Mesenteric fat pad (tissue), 1 donor: ENCODE data around the gene UBE2L6. TPM values are rescaled to one million over a fixed set of nuclear protein-coding genes. Genes with fewer than 3 reads are reported as not detected.
"Not testable (repeated sequence)": the region's sequence is repeated elsewhere in the genome, so short reads cannot be mapped to it uniquely, and the experiment has no call there.

Experiments used
- DNase-seq: peaks from one replicate; pipeline ENCODE4 v3.0.0-alpha.2; 2020; ENCODE audit warnings: low spot score
- total RNA-seq: library from RNA; stranded (reverse); fragmentation: NEBNext Ultra II Directional; extraction: Animal tissue kit (Norgen Biotek cat#: 25700); gene quantifications from one replicate; pipeline ENCODE4 v1.2.1, GENCODE V29; 2021
- donor health status: DM: yes; HTN: yes; CAD: no.

UBE2L6 gene
- total RNA-seq, 1 donor from 2014 or later, result 51.9 TPM

DNA sequence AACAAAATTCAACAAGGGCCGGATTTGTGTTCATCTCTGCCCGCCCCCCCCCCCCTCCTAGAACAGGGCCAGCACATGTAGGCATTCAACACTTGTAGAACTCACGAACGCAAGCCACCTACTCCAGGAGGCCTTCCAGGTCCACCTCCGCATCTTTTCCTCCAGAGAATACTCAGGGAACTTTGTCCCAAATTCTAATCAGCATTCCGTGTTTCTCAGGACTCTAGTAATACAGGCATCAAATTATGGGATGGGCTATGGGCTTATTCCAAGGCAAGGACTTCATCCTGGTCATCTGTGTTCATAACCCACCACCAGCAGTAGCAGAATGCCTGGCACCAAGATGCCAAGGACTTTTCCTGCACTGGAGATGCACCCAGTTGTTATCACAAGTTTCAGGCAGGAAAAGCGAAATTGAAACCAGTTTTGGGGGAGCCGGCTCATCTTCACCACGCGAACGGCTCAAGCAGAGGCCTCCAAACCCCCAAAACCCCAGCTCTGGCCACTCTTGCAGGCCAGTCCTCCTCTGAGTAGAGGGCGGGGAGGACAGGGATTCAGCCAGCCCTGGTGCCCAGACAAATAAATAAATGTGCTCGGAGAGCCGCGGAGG is 462 bp downstream of the UBE2L6 start:
- no peak for DNase-seq

GRCh38 chr11:57566005-57566904 is 1.2 kb downstream of the UBE2L6 start:
- no peak for DNase-seq

DNA sequence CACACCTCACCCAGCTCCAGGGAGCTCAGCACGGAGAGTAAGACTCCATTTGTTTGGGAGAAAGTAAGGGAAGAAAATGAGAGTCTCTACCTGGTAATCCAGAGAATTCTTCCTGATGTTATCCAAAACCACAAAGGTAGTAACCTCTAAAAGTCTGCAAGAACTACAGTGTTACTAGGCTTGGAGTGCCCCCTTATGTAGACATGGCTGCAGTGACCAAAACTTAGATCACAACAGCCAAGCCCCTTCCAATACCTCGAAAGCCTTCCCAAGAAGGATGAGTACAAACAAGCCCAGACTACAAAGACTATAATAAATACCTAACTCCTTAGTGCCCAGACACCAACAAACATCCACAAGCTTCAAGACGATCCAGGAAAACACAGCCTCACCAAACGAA is 4.9 kb downstream of the UBE2L6 start:
- DNase-seq, result no peak

DNA sequence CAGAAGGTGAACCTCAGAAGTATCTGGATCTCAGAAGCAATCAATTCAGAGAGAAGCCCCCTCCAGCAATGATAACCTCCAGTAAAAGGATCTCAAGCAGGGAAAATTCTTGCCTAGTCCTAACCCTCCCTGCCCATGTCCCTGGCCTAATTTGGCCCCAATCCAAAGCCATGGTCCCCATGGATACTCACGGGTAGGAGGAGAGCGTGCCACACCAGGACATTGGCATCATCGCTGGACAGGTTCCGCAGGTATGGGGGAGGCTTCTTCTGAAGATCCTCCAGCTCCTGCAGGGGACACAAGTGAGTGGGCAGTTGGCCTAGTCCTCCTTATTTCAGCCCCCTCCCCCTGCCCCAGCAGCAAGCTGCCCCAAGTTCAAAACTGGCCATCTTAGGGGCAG is 7.3 kb downstream of the UBE2L6 start:
- no peak for DNase-seq

DNA sequence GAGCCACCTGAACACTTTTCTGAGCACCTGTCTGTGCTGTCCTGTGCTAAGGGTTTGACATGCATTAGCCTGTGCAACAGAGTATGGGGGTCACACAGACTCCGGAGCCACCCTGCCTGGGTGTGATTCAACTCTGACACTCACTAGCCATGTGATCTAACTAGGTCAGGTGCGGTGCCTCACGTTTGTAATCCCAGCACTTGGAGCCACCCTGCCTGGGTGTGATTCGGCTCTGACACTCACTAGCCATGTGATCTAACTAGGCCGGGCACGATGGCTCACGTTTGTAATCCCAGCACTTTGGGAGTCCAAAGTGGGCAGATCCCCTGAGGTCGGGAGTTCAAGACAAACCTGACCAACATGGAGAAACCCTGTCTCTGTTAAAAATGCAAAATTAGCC is 11.4 kb downstream of the UBE2L6 start:
- DNase-seq, result no peak

- no peak for DNase-seq
Measured at GRCh38 chr11:57555393-57555792, 12.1 kb downstream of the UBE2L6 start.

GRCh38 chr11:57552479-57552878 is 15.0 kb downstream of the UBE2L6 start:
- DNase-seq, result no peak

DNA sequence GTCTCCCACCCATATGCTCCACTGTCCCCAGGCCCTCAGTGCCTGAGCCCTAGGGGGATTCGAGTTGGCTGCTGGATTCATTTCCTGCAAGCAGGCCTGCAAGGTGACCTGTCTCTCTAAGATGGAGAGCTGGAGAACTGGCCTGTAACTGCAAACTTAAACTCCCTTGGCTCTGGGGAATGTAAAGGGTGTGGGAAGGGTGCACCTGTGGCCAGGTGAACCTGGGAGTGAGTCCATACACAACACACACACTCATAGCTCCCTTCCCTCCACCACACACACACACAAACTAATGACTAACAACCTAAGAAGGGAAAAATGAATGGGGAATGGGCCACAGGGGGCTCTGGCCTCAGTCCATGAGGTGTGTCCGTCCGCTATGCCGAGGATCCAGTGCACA is 15.5 kb downstream of the UBE2L6 start:
- DNase-seq, result no peak

DNA sequence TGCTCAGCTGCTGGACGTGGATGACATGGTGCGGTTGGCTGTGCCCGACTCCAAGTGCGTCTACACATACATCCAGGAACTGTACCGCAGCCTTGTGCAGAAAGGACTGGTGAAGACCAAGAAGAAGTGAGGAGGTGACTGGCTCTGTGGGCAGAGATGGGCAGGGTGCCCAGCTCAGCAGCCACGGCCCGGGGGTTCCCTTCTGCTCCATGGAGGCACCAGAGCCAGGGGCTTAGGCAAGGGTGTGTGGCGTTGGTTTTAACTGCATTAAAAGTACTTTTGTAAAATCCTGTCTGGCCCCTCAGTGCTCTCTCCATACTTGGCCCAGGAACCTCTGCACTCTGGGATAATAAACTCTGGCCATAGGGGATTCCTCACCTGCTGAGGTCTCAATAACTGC is 17.5 kb downstream of the UBE2L6 start:
- no peak for DNase-seq

DNA sequence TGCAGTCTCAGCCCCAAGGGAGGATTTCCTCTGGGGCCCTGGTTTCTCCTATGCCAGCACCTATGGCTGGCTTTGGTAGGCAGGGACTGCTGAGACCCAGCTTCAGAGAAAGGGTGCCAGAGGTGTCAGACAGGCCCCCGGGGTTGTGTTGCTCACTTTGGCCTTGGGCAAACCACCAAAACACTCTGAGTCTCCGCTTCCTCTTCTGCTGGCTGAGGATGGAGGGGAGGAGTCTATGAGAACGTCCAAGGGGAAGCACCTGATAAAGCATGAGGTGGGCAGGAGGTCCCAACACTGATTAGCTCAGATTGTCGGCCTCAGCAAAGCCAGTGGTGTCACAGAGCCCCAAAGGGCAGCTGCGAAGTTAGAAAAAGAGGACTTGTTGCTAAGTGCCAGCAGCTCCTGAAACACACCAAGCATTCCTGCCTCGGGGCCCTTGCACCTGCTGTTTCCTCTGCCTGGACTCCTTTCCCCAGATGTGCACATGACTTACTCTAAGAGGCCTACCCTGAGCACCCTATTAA is 19.6 kb downstream of the UBE2L6 start:
- DNase-seq, result no peak

DNA sequence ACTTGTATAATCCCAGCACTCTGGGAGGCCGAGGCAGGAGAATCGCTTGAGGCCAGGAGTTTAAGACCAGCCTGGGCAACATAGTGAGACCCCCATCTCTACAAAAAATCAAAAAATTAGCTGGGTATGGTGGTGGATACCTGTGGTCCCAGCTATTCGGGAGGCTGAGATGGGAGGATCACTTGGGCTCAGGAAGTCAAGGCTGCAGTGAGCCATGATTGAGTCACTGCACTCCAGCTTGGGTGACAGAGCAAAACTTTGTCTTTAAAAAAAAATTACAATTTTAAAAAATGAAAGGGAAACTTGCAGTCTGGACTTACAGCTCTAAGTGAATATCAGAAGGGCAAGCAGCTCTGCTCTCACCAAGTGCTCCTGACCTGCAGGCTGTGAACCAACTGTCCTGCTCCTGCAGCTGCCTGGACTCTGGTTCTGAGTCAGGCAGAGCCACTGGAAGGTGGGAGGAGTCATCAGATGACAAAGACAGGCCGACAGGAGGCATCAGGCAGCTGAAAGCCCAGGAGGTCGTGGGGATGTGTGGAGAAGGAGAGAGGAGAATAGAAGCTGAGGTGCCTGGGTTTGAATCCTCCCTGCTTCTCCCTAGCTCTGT is 20.5 kb downstream of the UBE2L6 start:
- DNase-seq, result no peak

- no peak for DNase-seq
Measured at GRCh38 chr11:57546451-57546850, 21.0 kb downstream of the UBE2L6 start.

DNA sequence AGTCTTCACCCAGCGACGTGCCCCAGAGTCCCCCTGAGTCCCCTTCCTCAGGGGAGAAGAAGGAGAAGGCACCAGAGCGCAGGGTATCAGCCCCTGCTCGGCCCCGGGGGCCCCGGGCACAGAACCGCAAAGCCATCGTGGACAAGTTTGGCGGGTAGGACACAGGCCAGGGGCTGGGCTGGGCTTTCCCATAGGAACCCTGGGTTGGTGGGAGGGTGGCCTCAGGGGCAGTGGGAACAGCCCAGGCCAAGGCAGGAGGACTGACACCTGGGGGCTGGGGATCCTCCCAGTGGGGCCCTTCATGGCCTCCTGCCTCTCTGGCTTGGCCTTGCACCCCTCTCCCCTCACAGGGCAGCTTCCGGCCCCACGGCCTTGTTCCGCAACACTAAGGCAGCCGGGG is 21.6 kb downstream of the UBE2L6 start:
- DNase-seq, result no peak

DNA sequence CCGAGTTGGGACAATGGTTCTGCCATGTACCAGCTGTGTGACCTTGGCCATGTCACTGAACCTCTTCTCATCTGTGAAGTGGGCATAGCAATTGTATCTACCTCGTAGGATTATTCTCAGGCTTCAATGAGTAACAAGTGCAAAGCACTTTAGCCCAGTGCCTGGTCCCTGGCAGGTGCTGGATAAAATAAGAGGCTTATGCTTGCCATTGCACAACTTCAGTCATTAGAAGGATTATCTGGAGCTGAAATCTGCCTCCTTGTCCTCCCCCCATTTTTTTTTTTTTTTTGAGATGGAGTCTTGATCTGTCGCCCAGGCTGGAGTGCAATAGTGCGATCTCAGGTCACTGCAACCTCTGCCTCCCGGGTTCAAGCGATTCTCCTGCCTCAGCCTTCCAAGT is 22.9 kb downstream of the UBE2L6 start:
- no peak for DNase-seq

DNA sequence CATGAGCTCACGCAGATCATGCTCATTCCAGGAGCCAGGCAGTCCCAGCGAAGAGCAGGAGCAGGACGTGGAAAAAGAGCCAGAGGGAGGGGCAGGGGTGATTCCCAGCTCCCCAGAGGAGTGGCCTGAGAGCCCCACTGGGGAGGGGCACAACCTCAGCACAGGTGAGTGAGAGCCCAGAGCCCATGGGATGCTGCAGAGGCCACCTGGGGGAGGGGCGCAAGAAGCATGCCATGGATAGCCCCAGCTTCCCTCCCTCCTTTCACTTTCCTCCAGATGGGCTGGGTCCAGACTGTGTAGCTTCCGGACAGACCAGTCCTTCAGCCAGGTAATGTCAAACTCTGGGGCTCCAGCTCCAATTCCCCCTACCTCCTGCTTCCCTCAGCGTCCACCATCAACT is 23.9 kb downstream of the UBE2L6 start:
- DNase-seq, result no peak

GRCh38 chr11:57542582-57542981 is 24.9 kb downstream of the UBE2L6 start:
- no peak for DNase-seq

- no peak for DNase-seq
Measured at GRCh38 chr11:57541169-57541568, 26.3 kb downstream of the UBE2L6 start.

DNA sequence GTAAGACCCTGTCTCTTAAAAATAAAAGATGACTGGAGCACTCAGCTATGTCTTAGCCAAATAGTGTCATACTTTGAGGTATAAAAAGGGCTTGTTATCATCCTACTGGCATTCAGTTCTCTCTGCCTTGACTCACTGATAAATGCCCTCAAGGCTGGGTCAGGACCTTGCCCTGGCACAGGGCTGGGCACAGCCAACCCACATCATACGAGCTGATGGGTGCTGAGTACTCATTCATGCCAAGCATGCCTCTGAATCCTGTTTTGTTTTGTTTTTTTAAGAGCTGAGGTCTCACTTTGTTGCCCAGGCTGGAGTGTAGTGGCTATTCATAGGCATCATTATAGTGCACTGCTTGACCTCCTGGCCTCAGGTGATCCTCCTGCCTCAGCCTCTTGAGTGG is 28.1 kb downstream of the UBE2L6 start:
- no peak for DNase-seq

DNA sequence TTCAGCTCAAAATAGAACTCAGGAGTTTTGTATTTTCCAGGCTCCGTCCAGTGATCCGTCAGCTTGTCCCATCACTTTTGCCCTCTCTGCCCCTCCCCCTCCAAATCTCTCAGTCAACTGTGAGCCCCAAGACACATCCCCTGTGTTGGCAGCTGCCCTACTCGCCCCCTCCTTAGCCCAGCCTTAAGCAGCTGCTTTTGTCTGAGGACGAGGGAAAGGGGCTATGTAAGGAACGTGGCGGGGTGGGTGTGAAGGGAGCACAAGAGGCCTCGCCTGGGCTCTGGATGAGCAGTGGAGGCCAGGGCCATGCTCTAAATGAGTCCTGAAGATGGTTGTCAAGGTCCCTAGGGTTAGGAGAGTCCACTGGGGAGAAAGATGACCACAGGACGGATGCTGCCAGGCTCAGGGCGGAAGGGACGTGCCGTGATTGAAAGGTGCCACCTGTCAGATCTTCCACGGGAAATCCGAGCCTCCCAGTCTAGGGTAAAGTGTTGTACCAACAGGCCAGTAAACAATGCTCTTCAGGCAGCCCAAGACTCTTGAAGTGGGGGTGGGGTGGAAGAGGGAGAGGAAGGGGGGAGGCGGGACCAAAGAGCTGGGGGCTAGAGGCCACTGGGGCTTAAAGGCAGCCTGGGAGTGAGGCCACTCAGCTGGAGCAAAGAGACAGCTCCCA is 30.4 kb downstream of the UBE2L6 start, which contains the start of gene SMTNL1:
Gene SMTNL1, plus strand, starts transcription at position 649 of the 673 bp plus-strand sequence. CDS start 5,048 bp downstream, outside the sequence.
- no peak for DNase-seq

GRCh38 chr11:57534449-57534848 is 33.0 kb downstream of the UBE2L6 start:
- DNase-seq, result not testable (repeated sequence)
